Sciatic nerve (tissue), 2 donors: Measurements from ENCODE around the gene GPC1. TPM values are rescaled to one million over a fixed set of nuclear protein-coding genes. Genes with fewer than 3 reads are reported as not detected.

Source experiments
- ATAC-seq: fragments of 200-7000 bp; cut with Tn5 transposase; one replicate; pipeline ENCODE4 v1.9.1; 2020; ENCODE audit warnings: mild to moderate bottlenecking, moderate library complexity
- DNase-seq: peaks from one replicate; pipeline ENCODE4 v3.0.0-alpha.2; 2020; ENCODE audit warnings: low spot score
- intact Hi-C: fragments of 100-400 bp; cut with DNase I; formaldehyde crosslinking; loops from one replicate; pipeline ENCODE4 v1.14.2; 2022
- total RNA-seq: library from RNA; stranded (reverse); fragmentation: NEBNext Ultra II Directional; extraction: Animal tissue kit (Norgen Biotek cat#: 25700); gene quantifications from one replicate; pipeline ENCODE4 v1.2.1, GENCODE V29; 2021
- donor health status: DM: no; HTN: no; CAD: no.
- donor health status: DM: no; HTN: no; CAD: no.

Gene GPC1
- total RNA-seq, 1 donor from 2014 or later: 85.4 TPM

GRCh38 chr2:240437861-240438809, 2.7 kb downstream of the GPC1 start:
- intact Hi-C loops: loop anchor here (2.0 kb wide), 1 partner anchor 205 kb away; no protein-coding TSS in a partner anchor
- DNase-seq (peak; percentile 83), ATAC-seq (peak; percentile 71)

- ATAC-seq: no peak
- peak; percentile 57 for DNase-seq
- intact Hi-C loops: loop anchor here (2.0 kb wide), 1 partner anchor 206 kb away; no protein-coding TSS in a partner anchor
Observed at GRCh38 chr2:240438810-240439697, 3.6 kb downstream of the GPC1 start.

- no peak for ATAC-seq
- peak; percentile 48 for DNase-seq
Observed at GRCh38 chr2:240439698-240440151, 4.3 kb downstream of the GPC1 start.

GRCh38 chr2:240440251-240440650, 4.8 kb downstream of the GPC1 start:
- intact Hi-C loops: no loop called here
- no peak for DNase-seq

More at GRCh38 chr2:240439698-240440151, 4.3 kb downstream of the GPC1 start:
- intact Hi-C loops: loop anchor here (2.0 kb wide), 1 partner anchor 207 kb away; no protein-coding TSS in a partner anchor

GRCh38 chr2:240440704-240441320, 5.3 kb downstream of the GPC1 start:
- ATAC-seq (no peak), DNase-seq (no peak)
- intact Hi-C loops: no loop called here

More at GRCh38 chr2:240440251-240440650, 4.8 kb downstream of the GPC1 start:
- no peak for ATAC-seq

- DNase-seq (no peak), ATAC-seq (no peak)
- intact Hi-C loops: no loop called here
Observed at GRCh38 chr2:240441326-240441992, 6.0 kb downstream of the GPC1 start.

GRCh38 chr2:240441993-240442411, 6.5 kb downstream of the GPC1 start:
- intact Hi-C loops: no loop called here
- DNase-seq (no peak), ATAC-seq (peak; percentile 13)

GRCh38 chr2:240442891-240443715, 7.6 kb downstream of the GPC1 start:
- intact Hi-C loops: no loop called here
- DNase-seq: no peak
- no peak for ATAC-seq

- ATAC-seq (no peak), DNase-seq (no peak)
- intact Hi-C loops: no loop called here
Observed at GRCh38 chr2:240443891-240444301, 8.4 kb downstream of the GPC1 start.

GRCh38 chr2:240444464-240444863, 9.0 kb downstream of the GPC1 start:
- intact Hi-C loops: no loop called here
- DNase-seq: no peak

GRCh38 chr2:240445961-240446663, 10.6 kb downstream of the GPC1 start:
- no peak for DNase-seq
- intact Hi-C loops: no loop called here
- ATAC-seq: no peak

More at GRCh38 chr2:240444464-240444863, 9.0 kb downstream of the GPC1 start:
- ATAC-seq: no peak

- DNase-seq (no peak), ATAC-seq (no peak)
- intact Hi-C loops: no loop called here
Observed at GRCh38 chr2:240446664-240447175, 11.3 kb downstream of the GPC1 start.

- no peak for ATAC-seq
- intact Hi-C loops: no loop called here
- no peak for DNase-seq
Observed at GRCh38 chr2:240447331-240447730, 11.9 kb downstream of the GPC1 start.

GRCh38 chr2:240447934-240448333, 12.5 kb downstream of the GPC1 start:
- DNase-seq (no peak), ATAC-seq (no peak)
- intact Hi-C loops: no loop called here

- no peak for ATAC-seq
- no peak for DNase-seq
- intact Hi-C loops: no loop called here
Observed at GRCh38 chr2:240448387-240449274, 13.2 kb downstream of the GPC1 start.
